CD14-positive monocyte (primary cell): ENCODE results near the gene WNT10A. TPM values are rescaled to one million over a fixed set of nuclear protein-coding genes. Genes with fewer than 3 reads are reported as not detected.

ENCODE experiments used
- DNase-seq, 3 donors: peaks; one replicate each; pipeline ENCODE4 v3.0.0-alpha.2; 2011 to 2022
- H2AFZ ChIP-seq: 2 replicates; pipeline ENCODE4 v1.6.0; 2012; ENCODE audit warnings: mild to moderate bottlenecking, low read depth, low read length, inconsistent platforms; ENCODE audit not compliant: insufficient read depth, poor library complexity, severe bottlenecking
- H3K27ac ChIP-seq, 2 donors: 1 replicate in 1 of 2; 2 replicates in 1 of 2; pipeline ENCODE4 v1.5.1; 2012 to 2013; ENCODE audit warnings: low read length in 2 of 2, control low read depth in 1 of 2, inconsistent platforms in 1 of 2, low read depth in 1 of 2, mild to moderate bottlenecking in 1 of 2
- H3K27me3 ChIP-seq, 2 donors: one replicate each; pipeline versions ENCODE4 v1.6.0 to v1.6.1; 2011 to 2013; ENCODE audit warnings: low read length in 2 of 2; ENCODE audit not compliant: control insufficient read depth in 2 of 2, insufficient read depth in 2 of 2
- H3K36me3 ChIP-seq, 2 donors: replicated peaks in 1 of 2; 1 replicate in 1 of 2; 2 replicates in 1 of 2; pipeline versions ENCODE4 v1.5.1 to v1.6.1; 2012 to 2013; ENCODE audit warnings: low read length in 2 of 2, control low read depth in 1 of 2, inconsistent platforms in 1 of 2, mild to moderate bottlenecking in 1 of 2; ENCODE audit not compliant: insufficient read depth in 2 of 2, control insufficient read depth in 1 of 2
- H3K4me1 ChIP-seq, 2 donors: 1 replicate in 1 of 2; 2 replicates in 1 of 2; pipeline versions ENCODE4 v1.5.1 to v1.6.1; 2012 to 2013; ENCODE audit warnings: low read length in 2 of 2, control low read depth in 1 of 2, inconsistent platforms in 1 of 2, mild to moderate bottlenecking in 1 of 2, moderate library complexity in 1 of 2; ENCODE audit not compliant: insufficient read depth in 2 of 2, control insufficient read depth in 1 of 2
- H3K4me2 ChIP-seq: replicated peaks from 2 replicates; pipeline ENCODE3; 2012; ENCODE audit warnings: low read length, moderate library complexity, mild to moderate bottlenecking; ENCODE audit not compliant: poor library complexity, severe bottlenecking; ENCODE audit errors: extremely low read depth
- H3K4me3 ChIP-seq, 3 experiments: fragments of 200-600 bp in 1 of 3; sonication (generic) in 1 of 3; replicated peaks in 1 of 3; 1 replicate in 2 of 3; 2 replicates in 1 of 3; pipeline ENCODE4 v1.5.1; 2011 to 2013; ENCODE audit warnings: low read length in 3 of 3, mild to moderate bottlenecking in 3 of 3, control low read depth in 2 of 3, low read depth in 2 of 3, inconsistent platforms in 1 of 3, moderate library complexity in 1 of 3
- H3K79me2 ChIP-seq: 2 replicates; pipeline ENCODE4 v1.6.0; 2012; ENCODE audit warnings: mild to moderate bottlenecking, control low read depth, inconsistent platforms, low read length, moderate library complexity; ENCODE audit not compliant: insufficient read depth
- H3K9ac ChIP-seq: 2 replicates; pipeline ENCODE4 v1.6.0; 2017; ENCODE audit warnings: low read length, mild to moderate bottlenecking; ENCODE audit not compliant: insufficient read depth, poor library complexity, severe bottlenecking
- H3K9me3 ChIP-seq, 2 donors: replicated peaks in 1 of 2; 1 replicate in 1 of 2; 2 replicates in 1 of 2; pipeline versions ENCODE4 v1.5.1 to v1.6.1; 2012 to 2013; ENCODE audit warnings: low read length in 2 of 2, control low read depth in 1 of 2; ENCODE audit not compliant: control insufficient read depth in 1 of 2, insufficient read depth in 1 of 2
- H4K20me1 ChIP-seq: 2 replicates; pipeline ENCODE4 v1.6.0; 2012; ENCODE audit warnings: mild to moderate bottlenecking, low read length, control low read depth, moderate library complexity; ENCODE audit not compliant: insufficient read depth
- H3K27ac Mint-ChIP-seq, 7 donors: one replicate each; pipeline ENCODE4 v1.8.0; 2020; ENCODE audit warnings: mild to moderate bottlenecking in 7 of 7, mixed read lengths in 7 of 7, moderate library complexity in 6 of 7, inconsistent platforms in 2 of 7
- H3K27me3 Mint-ChIP-seq, 3 donors: one replicate each; pipeline ENCODE4 v1.8.0; 2021 to 2022; ENCODE audit warnings: low read depth in 3 of 3, mild to moderate bottlenecking in 3 of 3, mixed read lengths in 3 of 3, moderate library complexity in 3 of 3, inconsistent platforms in 1 of 3
- H3K36me3 Mint-ChIP-seq, 2 donors: one replicate each; pipeline ENCODE4 v1.8.0; 2020; ENCODE audit warnings: mixed read lengths in 2 of 2, inconsistent platforms in 1 of 2, mild to moderate bottlenecking in 1 of 2
- H3K4me1 Mint-ChIP-seq: one replicate; pipeline ENCODE4 v1.8.0; 2020; ENCODE audit warnings: mild to moderate bottlenecking, mixed read lengths
- H3K4me3 Mint-ChIP-seq, 2 donors: one replicate each; pipeline ENCODE4 v1.8.0; 2020; ENCODE audit warnings: mild to moderate bottlenecking in 2 of 2, mixed read lengths in 2 of 2, moderate library complexity in 1 of 2
- H3K9me3 Mint-ChIP-seq, 7 donors: one replicate each; pipeline ENCODE4 v1.8.0; 2020 to 2022; ENCODE audit warnings: mixed read lengths in 7 of 7, mild to moderate bottlenecking in 6 of 7, moderate library complexity in 6 of 7, inconsistent platforms in 2 of 7
- WGBS: methylation state at CpG from one replicate; pipeline ENCODE4 v1.1.5; 2013; ENCODE audit warnings: missing lambda C conversion rate; ENCODE audit not compliant: insufficient coverage; 5-methylcytosine and 5-hydroxymethylcytosine counted together
- intact Hi-C, 2 donors: fragments of 100-400 bp; cut with micrococcal nuclease; formaldehyde crosslinking; loops; one replicate each; pipeline versions ENCODE4 v1.15.0 to v1.15.1; 2023
- polyA plus RNA-seq, 3 donors: library from polyadenylated mRNA; depleted of rRNA in 1 of 3; unstranded in 2 of 3; stranded (reverse) in 1 of 3; fragments of 300-500 nt in 2 of 3; fragments of >200 nt in 1 of 3; fragmentation: Illumina TruSeq in 2 of 3; gene quantifications; 1 replicate in 2 of 3; 2 replicates in 1 of 3; pipeline ENCODE4 v1.2.3, GENCODE V29; 2012 to 2021
- TF ChIP-seq, protein P1 (sequence below): fragments of 200-600 bp; IDR thresholded peaks from one replicate; pipeline ENCODE4 v1.8.0; 2022; ENCODE audit warnings: antibody characterized with exemption, mild to moderate bottlenecking

The WNT10A gene
- polyA plus RNA-seq, 3 donors: 0.04 TPM; not detected in 2

DNA sequence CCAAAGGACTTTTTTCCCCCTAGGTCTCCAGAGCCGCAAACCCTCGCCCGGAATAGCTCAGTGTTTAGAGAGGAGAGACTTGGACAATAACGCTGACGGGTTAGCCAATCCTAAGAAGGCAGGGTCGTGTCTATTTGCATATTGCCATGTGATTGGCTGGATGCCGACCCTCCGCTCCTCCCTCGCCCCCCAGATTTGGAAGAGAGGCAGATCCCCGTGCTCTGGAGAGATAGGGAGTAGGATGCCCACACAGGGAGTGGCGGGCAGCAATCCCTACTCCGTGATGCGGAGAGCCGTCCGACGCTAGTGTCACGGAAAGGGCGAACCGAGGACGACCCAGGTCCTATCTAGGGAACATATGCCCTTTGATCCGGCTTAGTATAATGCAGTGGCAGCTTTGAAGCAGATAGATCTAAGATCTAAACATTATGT is 19.7 kb upstream of the WNT10A start:
- peaks cover 21% of the 10 kb centered on the region for H3K4me1 Mint-ChIP-seq
- TF ChIP-seq, protein P1, sequence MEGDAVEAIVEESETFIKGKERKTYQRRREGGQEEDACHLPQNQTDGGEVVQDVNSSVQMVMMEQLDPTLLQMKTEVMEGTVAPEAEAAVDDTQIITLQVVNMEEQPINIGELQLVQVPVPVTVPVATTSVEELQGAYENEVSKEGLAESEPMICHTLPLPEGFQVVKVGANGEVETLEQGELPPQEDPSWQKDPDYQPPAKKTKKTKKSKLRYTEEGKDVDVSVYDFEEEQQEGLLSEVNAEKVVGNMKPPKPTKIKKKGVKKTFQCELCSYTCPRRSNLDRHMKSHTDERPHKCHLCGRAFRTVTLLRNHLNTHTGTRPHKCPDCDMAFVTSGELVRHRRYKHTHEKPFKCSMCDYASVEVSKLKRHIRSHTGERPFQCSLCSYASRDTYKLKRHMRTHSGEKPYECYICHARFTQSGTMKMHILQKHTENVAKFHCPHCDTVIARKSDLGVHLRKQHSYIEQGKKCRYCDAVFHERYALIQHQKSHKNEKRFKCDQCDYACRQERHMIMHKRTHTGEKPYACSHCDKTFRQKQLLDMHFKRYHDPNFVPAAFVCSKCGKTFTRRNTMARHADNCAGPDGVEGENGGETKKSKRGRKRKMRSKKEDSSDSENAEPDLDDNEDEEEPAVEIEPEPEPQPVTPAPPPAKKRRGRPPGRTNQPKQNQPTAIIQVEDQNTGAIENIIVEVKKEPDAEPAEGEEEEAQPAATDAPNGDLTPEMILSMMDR: no peak
- Histone ChIP-seq H3K4me3 (no peak overlapping the region), H3K9ac (no peak overlapping the region), H3K9me3 (peaks cover 0 to 32% of the 10 kb centered on the region in 2 donors), H3K4me1 (peaks cover 8 to 22% of the 10 kb centered on the region in 2 donors), H4K20me1 (no peaks in the 10 kb centered on the region), H2AFZ (no peak overlapping the region), H3K36me3 (no peaks in the 10 kb centered on the region), H3K27ac (no peak overlapping the region), H3K27me3 (peaks cover 57 to 78% of the 10 kb centered on the region in 2 donors), H3K4me2 (no peak overlapping the region), H3K79me2 (no peaks in the 10 kb centered on the region)
- H3K9me3 Mint-ChIP-seq: peaks cover 0 to 37% (median 12%) of the 10 kb centered on the region in 7 donors
- H3K27me3 Mint-ChIP-seq: peaks cover 80 to 93% (median 83%) of the 10 kb centered on the region in 3 donors
- peak overlapping the region in 1 of 2 donors; percentile 76 for H3K4me3 Mint-ChIP-seq
- H3K36me3 Mint-ChIP-seq: peaks cover 4 to 6% of the 10 kb centered on the region in 2 donors
- no peak for DNase-seq
- WGBS: 1% methylated on average over 16 of the region's 21 CpGs
- no peak overlapping the region for H3K27ac Mint-ChIP-seq
- intact Hi-C loops: no loop called here

DNA sequence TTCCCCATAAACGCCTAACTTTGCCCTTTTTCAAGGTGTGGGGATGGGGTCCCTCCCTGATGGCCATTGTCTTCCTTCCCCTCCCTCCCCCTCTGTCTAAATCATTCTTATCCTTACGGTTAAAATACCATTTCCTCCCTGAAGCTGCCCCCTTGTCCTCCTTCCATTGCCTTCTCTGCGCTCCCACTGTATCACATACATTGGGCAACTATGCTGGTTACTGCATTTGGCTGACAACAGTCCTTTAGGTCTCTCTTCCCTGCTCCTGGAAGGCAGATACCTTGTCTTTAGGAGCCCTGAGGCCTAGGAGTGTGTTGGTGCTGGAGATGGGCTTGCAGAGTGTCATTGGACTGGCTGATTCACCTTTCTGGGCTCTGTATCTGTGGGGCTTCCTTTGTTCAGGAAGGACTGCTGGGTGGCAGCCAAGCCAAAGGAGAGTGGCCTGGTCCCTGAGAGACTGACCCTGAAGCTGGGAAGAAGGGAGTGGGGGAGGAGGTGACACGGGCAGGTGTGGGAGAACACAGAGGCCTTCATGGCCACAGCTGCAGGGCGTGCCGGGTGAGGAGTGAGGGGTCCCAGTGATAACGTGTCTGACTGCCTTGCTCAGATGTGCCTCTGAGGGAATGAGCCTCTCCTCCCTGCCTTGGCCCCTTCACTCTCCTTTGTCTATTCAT is 18.9 kb upstream of the WNT10A start:
- H3K4me1 ChIP-seq: peaks cover 8 to 22% of the 10 kb centered on the region in 2 donors
- H4K20me1 ChIP-seq: no peaks in the 10 kb centered on the region
- no peaks in the 10 kb centered on the region for H3K36me3 ChIP-seq
- H3K36me3 Mint-ChIP-seq: peaks cover 3 to 4% of the 10 kb centered on the region in 2 donors
- H3K27ac Mint-ChIP-seq: no peak overlapping the region
- H3K9ac ChIP-seq: no peak overlapping the region
- H3K4me1 Mint-ChIP-seq: peaks cover 19% of the 10 kb centered on the region
- DNase-seq: no peak
- intact Hi-C loops: no loop called here
- no peak overlapping the region for H2AFZ ChIP-seq
- peak overlapping the region in 1 of 2 donors; percentile 61 for H3K4me3 Mint-ChIP-seq
- WGBS: 0% methylated on average over 1 of the region's 7 CpGs
- no peaks in the 10 kb centered on the region for H3K79me2 ChIP-seq
- H3K9me3 ChIP-seq: peaks cover 0 to 32% of the 10 kb centered on the region in 2 donors
- H3K4me2 ChIP-seq: no peak overlapping the region
- peaks cover 72 to 87% (median 77%) of the 10 kb centered on the region in 3 donors for H3K27me3 Mint-ChIP-seq
- H3K27ac ChIP-seq: no peak overlapping the region
- H3K4me3 ChIP-seq: no peak overlapping the region
- TF ChIP-seq, protein P1: no peak
- H3K9me3 Mint-ChIP-seq: peaks cover 0 to 37% (median 12%) of the 10 kb centered on the region in 7 donors
- H3K27me3 ChIP-seq: peaks cover 50 to 70% of the 10 kb centered on the region in 2 donors
